Prostate gland (tissue), 2 donors: ENCODE measurements around the gene CACNA1I. TPM values are rescaled to one million over a fixed set of nuclear protein-coding genes. Genes with fewer than 3 reads are reported as not detected.

ENCODE experiments used
- DNase-seq: peaks from one replicate; pipeline ENCODE4 v3.0.0-alpha.2; 2019; ENCODE audit warnings: low spot score
- H3K27ac ChIP-seq, 2 donors: fragments of 200-600 bp; sonication (generic); 2 replicates each; pipeline ENCODE4 v1.5.1; 2017 to 2019
- H3K27me3 ChIP-seq: fragments of 200-600 bp; sonication (generic); replicated peaks from 2 replicates; pipeline ENCODE4 v1.5.1; 2019; ENCODE audit not compliant: insufficient read depth
- H3K36me3 ChIP-seq, 2 donors: fragments of 200-600 bp; sonication (generic); 1 replicate in 1 of 2; 2 replicates in 1 of 2; pipeline versions ENCODE4 v1.5.1 to v1.8.1; 2017 to 2019
- H3K4me1 ChIP-seq: fragments of 200-600 bp; sonication (generic); replicated peaks from 2 replicates; pipeline ENCODE4 v1.5.1; 2019
- H3K4me3 ChIP-seq, 2 donors: fragments of 200-600 bp; sonication (generic); 2 replicates each; pipeline ENCODE4 v1.5.1; 2017 to 2019
- H3K9me3 ChIP-seq: fragments of 200-600 bp; sonication (generic); 2 replicates; pipeline ENCODE4 v1.5.1; 2017
- CTCF ChIP-seq, 4 experiments: fragments of 200-600 bp in 2 of 4; fragments of 450-650 bp in 2 of 4; sonication (generic) in 2 of 4; IDR thresholded peaks; 1 replicate in 3 of 4; 2 replicates in 1 of 4; pipeline ENCODE4 v1.5.1; 2016 to 2019; ENCODE audit warnings: antibody characterized with exemption in 4 of 4, mild to moderate bottlenecking in 2 of 4, moderate library complexity in 2 of 4
- POLR2A ChIP-seq: fragments of 450-650 bp; IDR thresholded peaks from one replicate; pipeline ENCODE4 v1.6.1; 2016; ENCODE audit warnings: antibody characterized with exemption, mild to moderate bottlenecking
- POLR2AphosphoS5 ChIP-seq: sonication (generic); formaldehyde crosslinking; IDR thresholded peaks from one replicate; pipeline ENCODE4 v1.6.1; 2017; ENCODE audit warnings: antibody characterized with exemption
- WGBS: methylation state at CpG from one replicate; pipeline ENCODE4 v1.1.5; 2018; 5-methylcytosine and 5-hydroxymethylcytosine counted together
- intact Hi-C: fragments of 100-400 bp; cut with DNase I; formaldehyde crosslinking; loops from one replicate; pipeline ENCODE4 v1.14.2; 2022
- total RNA-seq, 2 donors: library from RNA; depleted of rRNA; stranded (reverse); fragments of >200 nt; gene quantifications; one replicate each; pipeline ENCODE4 v1.1.0, GENCODE V29; 2016

Gene CACNA1I
- total RNA-seq, 2 donors from 2014 or later: 0.05 to 0.68 TPM

GRCh38 chr22:39724857-39725256 lies 154.3 kb downstream of the CACNA1I start:
- no peak for DNase-seq
- H3K27me3 ChIP-seq: no peaks in the 10 kb centered on the region

DNA sequence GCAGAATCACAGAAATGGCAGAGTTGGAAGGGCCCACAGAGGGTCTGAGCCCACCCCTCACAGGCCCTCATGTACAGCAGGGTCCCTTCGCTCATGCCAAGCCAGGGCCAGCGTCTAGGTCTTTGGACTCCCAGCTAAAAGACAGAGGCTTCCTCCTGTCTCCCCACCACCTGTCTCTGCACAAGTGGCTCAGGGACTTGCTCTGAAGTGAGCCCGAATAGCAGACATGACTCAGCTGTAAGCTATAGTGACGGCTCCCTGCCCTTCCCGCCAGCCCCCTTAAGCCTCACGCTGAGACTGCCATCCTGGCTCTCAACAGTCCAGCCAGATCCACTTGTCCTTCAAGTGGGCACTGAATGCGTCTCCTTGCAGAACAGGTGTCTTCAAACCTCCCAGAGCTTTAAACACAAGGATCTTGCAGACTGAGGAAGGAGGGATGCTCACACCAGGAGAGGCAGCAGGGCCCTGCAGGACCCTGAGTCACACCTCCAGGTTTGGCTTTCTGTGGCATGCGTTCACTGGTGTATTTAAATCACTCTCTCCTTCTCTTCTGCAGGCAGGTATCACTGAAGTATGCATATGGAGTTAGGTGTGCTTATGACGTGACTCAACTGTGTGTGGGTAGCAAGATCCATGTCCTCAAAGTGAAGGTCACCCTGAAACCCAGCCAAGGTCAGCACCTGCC lies 154.9 kb downstream of the CACNA1I start:
- no peaks in the 10 kb centered on the region for H3K36me3 ChIP-seq
- no peak overlapping the region for H3K27ac ChIP-seq
- DNase-seq: no peak
- intact Hi-C loops: no loop called here
- H3K4me3 ChIP-seq: no peak overlapping the region
- TF ChIP-seq POLR2A (no peak), POLR2AphosphoS5 (no peak), CTCF (IDR thresholded peaks at IDR 0.05) (no peak)
- WGBS: 92% methylated on average over 9 of the region's 9 CpGs
- H3K4me1 ChIP-seq: no peaks in the 10 kb centered on the region
- H3K27me3 ChIP-seq: no peaks in the 10 kb centered on the region
- H3K9me3 ChIP-seq: no peaks in the 10 kb centered on the region

More at GRCh38 chr22:39724857-39725256, 154.3 kb downstream of the CACNA1I start:
- WGBS: 91% methylated on average over 9 of the region's 9 CpGs
- intact Hi-C loops: no loop called here
- TF ChIP-seq CTCF (IDR thresholded peaks at IDR 0.05): no peak
- no peak for TF ChIP-seq POLR2A
- TF ChIP-seq POLR2AphosphoS5: no peak
- Histone ChIP-seq H3K9me3 (no peaks in the 10 kb centered on the region), H3K4me3 (no peak overlapping the region), H3K4me1 (no peaks in the 10 kb centered on the region), H3K27ac (no peak overlapping the region), H3K36me3 (no peaks in the 10 kb centered on the region)

DNA sequence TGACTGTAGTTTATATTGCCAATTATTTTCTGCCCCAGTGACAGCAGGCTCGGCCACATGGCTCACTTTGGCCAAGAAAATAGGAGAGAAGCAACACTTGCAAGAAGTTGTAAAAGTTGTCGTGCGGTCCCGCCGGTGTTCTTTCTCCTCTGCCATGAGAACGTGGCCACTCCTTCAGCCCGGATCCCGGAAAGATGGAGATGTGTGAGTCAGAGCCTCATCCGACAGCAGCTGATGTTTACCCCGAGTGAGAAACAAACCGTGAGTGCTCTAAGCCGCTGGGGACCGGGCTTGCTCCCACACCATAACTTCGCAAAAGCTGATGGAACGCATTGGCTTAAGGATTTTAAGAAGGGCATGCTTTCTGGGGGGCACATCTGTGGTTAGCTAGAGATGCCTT lies 157.0 kb downstream of the CACNA1I start:
- intact Hi-C loops: no loop called here
- Histone ChIP-seq H3K4me1 (no peaks in the 10 kb centered on the region), H3K27me3 (no peaks in the 10 kb centered on the region), H3K4me3 (no peak overlapping the region), H3K36me3 (no peaks in the 10 kb centered on the region), H3K9me3 (no peaks in the 10 kb centered on the region), H3K27ac (no peak overlapping the region)
- no peak for DNase-seq
- TF ChIP-seq POLR2AphosphoS5 (no peak), POLR2A (no peak), CTCF (IDR thresholded peaks at IDR 0.05) (no peak)
- 39% methylated on average over 15 of the region's 15 CpGs for WGBS

GRCh38 chr22:39728236-39728860 lies 157.8 kb downstream of the CACNA1I start:
- Histone ChIP-seq H3K27me3 (no peaks in the 10 kb centered on the region), H3K4me1 (no peaks in the 10 kb centered on the region), H3K9me3 (no peaks in the 10 kb centered on the region), H3K36me3 (no peaks in the 10 kb centered on the region), H3K27ac (no peak overlapping the region), H3K4me3 (no peak overlapping the region)
- TF ChIP-seq POLR2A (no peak), POLR2AphosphoS5 (no peak), CTCF (IDR thresholded peaks at IDR 0.05) (no peak)
- intact Hi-C loops: no loop called here
- DNase-seq: no peak
- 89% methylated on average over 12 of the region's 12 CpGs for WGBS
